ENCODE data around the gene LALBA.
A peak's percentile ranks its signal among the peaks of the same experiment; 100 is the strongest.

DNA sequence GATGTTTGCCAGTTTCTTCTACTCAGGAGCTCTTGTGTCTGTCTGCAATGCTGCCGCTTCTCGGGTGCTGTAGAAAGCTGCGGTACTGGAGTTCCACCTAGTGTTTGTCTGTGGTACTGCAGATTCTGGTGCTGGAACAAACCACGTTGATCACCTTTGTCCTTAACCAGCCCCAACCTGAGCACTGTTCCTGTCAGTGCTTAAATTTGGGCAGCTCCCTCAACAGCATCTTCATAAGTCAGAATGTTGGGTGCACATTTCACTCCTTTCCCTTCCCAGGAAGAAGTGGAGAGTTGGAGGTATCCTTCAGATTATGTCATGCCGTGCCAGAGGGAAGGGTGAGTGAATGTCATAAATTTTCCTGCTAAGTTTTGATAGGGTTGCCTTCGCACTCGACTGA lies 48.7 kb upstream of the LALBA start:
- no peak for TF ChIP-seq EZH2phosphoT487 (IDR thresholded peaks at IDR 0.05; ENCODE audit: borderline replicate concordance)
- TF ChIP-seq, protein P1, sequence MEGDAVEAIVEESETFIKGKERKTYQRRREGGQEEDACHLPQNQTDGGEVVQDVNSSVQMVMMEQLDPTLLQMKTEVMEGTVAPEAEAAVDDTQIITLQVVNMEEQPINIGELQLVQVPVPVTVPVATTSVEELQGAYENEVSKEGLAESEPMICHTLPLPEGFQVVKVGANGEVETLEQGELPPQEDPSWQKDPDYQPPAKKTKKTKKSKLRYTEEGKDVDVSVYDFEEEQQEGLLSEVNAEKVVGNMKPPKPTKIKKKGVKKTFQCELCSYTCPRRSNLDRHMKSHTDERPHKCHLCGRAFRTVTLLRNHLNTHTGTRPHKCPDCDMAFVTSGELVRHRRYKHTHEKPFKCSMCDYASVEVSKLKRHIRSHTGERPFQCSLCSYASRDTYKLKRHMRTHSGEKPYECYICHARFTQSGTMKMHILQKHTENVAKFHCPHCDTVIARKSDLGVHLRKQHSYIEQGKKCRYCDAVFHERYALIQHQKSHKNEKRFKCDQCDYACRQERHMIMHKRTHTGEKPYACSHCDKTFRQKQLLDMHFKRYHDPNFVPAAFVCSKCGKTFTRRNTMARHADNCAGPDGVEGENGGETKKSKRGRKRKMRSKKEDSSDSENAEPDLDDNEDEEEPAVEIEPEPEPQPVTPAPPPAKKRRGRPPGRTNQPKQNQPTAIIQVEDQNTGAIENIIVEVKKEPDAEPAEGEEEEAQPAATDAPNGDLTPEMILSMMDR (conservative IDR thresholded peaks at IDR 0.05; ENCODE audit: low read length), result peak; percentile 99
